Measurements from ENCODE around the gene STK32C.

Gene STK32C

DNA sequence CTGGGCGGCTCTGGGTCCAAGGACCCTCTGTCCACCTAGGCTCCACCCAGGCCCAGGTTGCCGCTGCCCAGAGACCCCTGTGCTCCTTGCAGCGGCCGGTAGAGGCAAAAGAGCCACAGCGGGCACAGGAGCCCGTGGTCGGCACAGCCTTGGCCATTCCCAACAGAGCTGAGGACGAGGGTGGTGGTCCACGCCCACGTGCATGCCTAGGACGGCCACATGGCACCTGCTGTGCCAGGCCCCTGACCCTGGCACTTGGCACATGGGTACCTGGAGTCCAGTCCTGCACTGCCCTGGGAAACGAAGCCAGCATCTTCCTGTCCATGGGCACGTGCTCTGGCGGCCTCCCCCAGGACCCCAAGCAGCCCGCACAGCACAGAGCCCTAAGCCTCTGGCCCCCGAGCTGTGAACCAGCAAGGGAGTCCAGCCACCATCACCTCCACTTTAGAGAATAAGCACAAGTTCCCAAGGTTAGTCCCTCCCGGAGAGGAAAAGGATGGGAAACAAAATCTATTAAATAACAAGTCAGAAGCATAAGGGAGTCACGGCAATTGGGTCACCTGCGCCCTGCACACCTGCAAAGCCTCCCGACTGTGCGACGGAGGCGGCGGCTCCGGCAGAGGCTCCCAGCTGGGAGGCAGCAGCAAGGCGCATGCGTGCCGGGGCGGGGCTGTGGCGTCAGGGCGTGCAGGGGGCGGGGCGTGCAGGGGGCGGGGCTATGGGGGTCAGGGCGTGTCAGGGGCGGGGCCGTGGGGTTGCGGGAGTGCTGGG, 59.1 kb downstream of the STK32C start:
- H3K4me3 ChIP-seq (ENCODE audit: low read length) = no peak overlapping the region
- no peak overlapping the region for H2AK5ac ChIP-seq (ENCODE audit: low read length)
- H3K18ac ChIP-seq (ENCODE audit: low read length) = no peak overlapping the region
- H2BK15ac ChIP-seq (replicated peaks; ENCODE audit: low read depth) = no peak overlapping the region
- H4K8ac ChIP-seq (ENCODE audit: low read depth, low read length) = no peak overlapping the region
- WGBS (ENCODE audit: extremely low coverage, insufficient coverage, low lambda C conversion rate) = no CpG with 5 or more reads among the region's 38 CpGs
- peak overlapping the region; percentile 42 for H3K56ac ChIP-seq (ENCODE audit: low read length)
- H3K4me1 ChIP-seq (ENCODE audit: control insufficient read depth, low read depth, low read length) = peaks cover 2% of the 10 kb centered on the region
- peak; percentile 45 for DNase-seq
- no peak overlapping the region for H2BK5ac ChIP-seq (ENCODE audit: low read length)
- no peak overlapping the region for H4K5ac ChIP-seq (ENCODE audit: low read length)
- no peak overlapping the region for H3K4ac ChIP-seq (ENCODE audit: low read depth, low read length)
- no peaks in the 10 kb centered on the region for H3K27me3 ChIP-seq (ENCODE audit: insufficient read depth, low read length, poor library complexity)
- H3K27ac ChIP-seq (ENCODE audit: low read depth, low read length) = no peak overlapping the region
- no peaks in the 10 kb centered on the region for H3K79me2 ChIP-seq (ENCODE audit: control insufficient read depth, insufficient read depth, low read length)
- H2BK120ac ChIP-seq (ENCODE audit: low read depth, low read length) = no peak overlapping the region
- H3K23ac ChIP-seq (ENCODE audit: low read length) = no peak overlapping the region
- H3K4me2 ChIP-seq (ENCODE audit: low read length) = peak overlapping the region; percentile 79
- peak overlapping the region; percentile 38 for H3K9ac ChIP-seq (ENCODE audit: low read length)
- no peaks in the 10 kb centered on the region for H3K36me3 ChIP-seq (ENCODE audit: control insufficient read depth, insufficient read depth, low read length)
- no peaks in the 10 kb centered on the region for H3K79me1 ChIP-seq (ENCODE audit: low read length)

DNA sequence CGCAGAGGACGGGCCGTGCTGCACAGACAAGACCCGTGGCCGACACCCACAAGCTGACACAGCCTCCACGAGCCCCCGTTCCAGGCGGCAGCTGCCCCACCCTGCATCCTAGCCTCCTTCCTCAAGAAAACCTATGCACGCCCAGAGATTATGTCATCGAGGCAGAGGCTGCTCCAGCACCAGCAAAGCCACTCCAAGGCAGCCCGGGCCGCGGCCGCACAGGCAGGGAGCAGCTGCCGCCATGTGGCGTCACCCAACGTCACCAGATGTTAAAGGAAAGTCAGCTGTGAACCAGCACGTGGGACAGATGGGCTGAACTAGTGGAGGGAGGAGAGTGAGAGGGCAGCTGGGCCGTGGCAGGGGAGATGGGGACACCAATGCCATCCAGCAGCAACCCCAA, 59.8 kb downstream of the STK32C start:
- Histone ChIP-seq H2BK120ac (ENCODE audit: low read depth, low read length) (no peak overlapping the region), H3K9ac (ENCODE audit: low read length) (no peak overlapping the region), H3K56ac (ENCODE audit: low read length) (no peak overlapping the region), H4K8ac (ENCODE audit: low read depth, low read length) (no peak overlapping the region), H3K4ac (ENCODE audit: low read depth, low read length) (no peak overlapping the region), H3K27me3 (ENCODE audit: insufficient read depth, low read length, poor library complexity) (no peaks in the 10 kb centered on the region), H3K4me3 (ENCODE audit: low read length) (no peak overlapping the region), H3K18ac (ENCODE audit: low read length) (no peak overlapping the region), H2BK5ac (ENCODE audit: low read length) (no peak overlapping the region), H3K23ac (ENCODE audit: low read length) (no peak overlapping the region), H3K4me1 (ENCODE audit: control insufficient read depth, low read depth, low read length) (peaks cover 2% of the 10 kb centered on the region), H3K27ac (ENCODE audit: low read depth, low read length) (no peak overlapping the region), H4K5ac (ENCODE audit: low read length) (no peak overlapping the region), H3K4me2 (ENCODE audit: low read length) (no peak overlapping the region), H3K79me1 (ENCODE audit: low read length) (no peaks in the 10 kb centered on the region), H2BK15ac (replicated peaks; ENCODE audit: low read depth) (no peak overlapping the region), H2AK5ac (ENCODE audit: low read length) (no peak overlapping the region), H3K36me3 (ENCODE audit: control insufficient read depth, insufficient read depth, low read length) (no peaks in the 10 kb centered on the region), H3K79me2 (ENCODE audit: control insufficient read depth, insufficient read depth, low read length) (no peaks in the 10 kb centered on the region)
- no CpG with 5 or more reads among the region's 19 CpGs for WGBS (ENCODE audit: extremely low coverage, insufficient coverage, low lambda C conversion rate)
- no peak for DNase-seq

DNA sequence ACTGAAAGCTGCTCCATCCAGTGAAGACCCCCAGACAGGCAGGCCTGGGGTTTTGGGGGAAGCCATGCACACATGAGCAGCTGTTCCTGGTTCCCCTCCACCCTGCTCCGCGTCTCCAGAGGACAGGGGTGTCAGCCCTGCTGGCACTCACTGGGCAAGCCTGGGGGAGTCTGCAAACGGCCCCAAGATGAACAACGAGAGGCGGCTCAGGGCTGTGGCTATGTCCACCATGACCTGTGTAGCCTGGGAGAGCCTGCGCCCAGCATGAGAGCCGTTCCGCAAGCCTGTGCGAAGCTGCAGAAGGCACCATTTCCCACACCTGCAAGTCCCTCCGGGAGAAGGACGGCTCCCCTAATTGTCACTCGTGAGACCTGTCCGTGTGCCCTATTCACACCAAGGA, 61.5 kb downstream of the STK32C start:
- H3K36me3 ChIP-seq (ENCODE audit: control insufficient read depth, insufficient read depth, low read length) = no peaks in the 10 kb centered on the region
- no peak for DNase-seq
- no peak overlapping the region for H2BK15ac ChIP-seq (replicated peaks; ENCODE audit: low read depth)
- no peaks in the 10 kb centered on the region for H3K79me2 ChIP-seq (ENCODE audit: control insufficient read depth, insufficient read depth, low read length)
- H4K8ac ChIP-seq (ENCODE audit: low read depth, low read length) = no peak overlapping the region
- H2BK120ac ChIP-seq (ENCODE audit: low read depth, low read length) = no peak overlapping the region
- no peak overlapping the region for H3K56ac ChIP-seq (ENCODE audit: low read length)
- H3K4me3 ChIP-seq (ENCODE audit: low read length) = no peak overlapping the region
- H3K4me2 ChIP-seq (ENCODE audit: low read length) = no peak overlapping the region
- H3K27me3 ChIP-seq (ENCODE audit: insufficient read depth, low read length, poor library complexity) = no peaks in the 10 kb centered on the region
- no peak overlapping the region for H3K27ac ChIP-seq (ENCODE audit: low read depth, low read length)
- no peak overlapping the region for H2BK5ac ChIP-seq (ENCODE audit: low read length)
- no peak overlapping the region for H4K5ac ChIP-seq (ENCODE audit: low read length)
- no peak overlapping the region for H3K18ac ChIP-seq (ENCODE audit: low read length)
- no CpG with 5 or more reads among the region's 13 CpGs for WGBS (ENCODE audit: extremely low coverage, insufficient coverage, low lambda C conversion rate)
- no peak overlapping the region for H3K9ac ChIP-seq (ENCODE audit: low read length)
- H3K4ac ChIP-seq (ENCODE audit: low read depth, low read length) = no peak overlapping the region
- no peaks in the 10 kb centered on the region for H3K79me1 ChIP-seq (ENCODE audit: low read length)
- no peak overlapping the region for H2AK5ac ChIP-seq (ENCODE audit: low read length)
- H3K4me1 ChIP-seq (ENCODE audit: control insufficient read depth, low read depth, low read length) = peaks cover 2% of the 10 kb centered on the region
- H3K23ac ChIP-seq (ENCODE audit: low read length) = no peak overlapping the region

DNA sequence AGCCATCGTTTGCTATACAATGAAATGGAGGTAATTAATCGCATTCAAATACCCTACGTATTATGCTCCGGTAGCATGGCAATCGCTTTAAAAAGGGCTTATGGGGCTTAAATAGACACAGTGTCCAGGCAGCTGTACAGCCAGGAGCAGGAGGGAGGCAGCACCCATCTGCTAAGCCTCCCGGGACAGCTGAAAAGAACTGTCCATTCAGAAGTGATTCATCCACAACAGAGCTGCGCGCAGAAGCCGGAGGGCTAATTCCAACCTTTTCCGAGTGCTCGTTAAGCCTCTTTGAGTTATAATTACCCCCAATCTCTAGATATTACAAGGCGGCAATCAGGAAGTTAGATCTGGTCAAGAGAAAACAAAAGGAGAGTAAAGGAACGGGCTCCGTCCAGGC, 62.7 kb downstream of the STK32C start:
- no peak overlapping the region for H2BK15ac ChIP-seq (replicated peaks; ENCODE audit: low read depth)
- H3K23ac ChIP-seq (ENCODE audit: low read length) = no peak overlapping the region
- H3K9ac ChIP-seq (ENCODE audit: low read length) = no peak overlapping the region
- no CpG with 5 or more reads among the region's 14 CpGs for WGBS (ENCODE audit: extremely low coverage, insufficient coverage, low lambda C conversion rate)
- no peak overlapping the region for H2BK5ac ChIP-seq (ENCODE audit: low read length)
- no peaks in the 10 kb centered on the region for H3K27me3 ChIP-seq (ENCODE audit: insufficient read depth, low read length, poor library complexity)
- no peak overlapping the region for H3K4me3 ChIP-seq (ENCODE audit: low read length)
- no peaks in the 10 kb centered on the region for H3K79me1 ChIP-seq (ENCODE audit: low read length)
- no peak overlapping the region for H2BK120ac ChIP-seq (ENCODE audit: low read depth, low read length)
- no peak overlapping the region for H4K8ac ChIP-seq (ENCODE audit: low read depth, low read length)
- H3K18ac ChIP-seq (ENCODE audit: low read length) = no peak overlapping the region
- no peaks in the 10 kb centered on the region for H3K36me3 ChIP-seq (ENCODE audit: control insufficient read depth, insufficient read depth, low read length)
- H3K4ac ChIP-seq (ENCODE audit: low read depth, low read length) = no peak overlapping the region
- H3K27ac ChIP-seq (ENCODE audit: low read depth, low read length) = peak overlapping the region; percentile 2
- no peak overlapping the region for H2AK5ac ChIP-seq (ENCODE audit: low read length)
- no peak overlapping the region for H3K4me2 ChIP-seq (ENCODE audit: low read length)
- no peak overlapping the region for H3K56ac ChIP-seq (ENCODE audit: low read length)
- DNase-seq = no peak
- H4K5ac ChIP-seq (ENCODE audit: low read length) = no peak overlapping the region
- H3K79me2 ChIP-seq (ENCODE audit: control insufficient read depth, insufficient read depth, low read length) = no peaks in the 10 kb centered on the region
- H3K4me1 ChIP-seq (ENCODE audit: control insufficient read depth, low read depth, low read length) = peaks cover 2% of the 10 kb centered on the region

GRCh38 chr10:132243626-132244025, 64.1 kb downstream of the STK32C start:
- DNase-seq = no peak

DNA sequence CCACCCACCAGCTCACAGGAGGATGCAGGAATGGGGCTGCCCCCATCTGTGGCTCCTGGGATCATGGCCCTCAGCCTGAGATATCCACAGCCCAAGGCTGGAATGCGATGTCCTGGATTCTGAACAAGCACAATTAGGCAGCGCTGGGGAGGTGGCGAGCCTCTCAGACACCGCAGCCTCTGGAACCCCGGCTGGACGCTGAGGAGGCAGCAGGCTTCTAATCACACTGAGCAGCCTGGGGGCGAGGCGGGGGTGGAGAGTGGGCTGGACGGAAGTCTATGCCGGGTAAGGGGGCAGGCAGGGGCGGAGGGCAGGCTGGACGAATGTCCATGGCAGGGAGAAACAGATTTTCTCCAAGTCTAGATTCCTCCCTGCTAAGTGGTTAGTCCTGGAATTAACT, 64.6 kb downstream of the STK32C start:
- no peaks in the 10 kb centered on the region for H3K27me3 ChIP-seq (ENCODE audit: insufficient read depth, low read length, poor library complexity)
- no peaks in the 10 kb centered on the region for H3K79me1 ChIP-seq (ENCODE audit: low read length)
- no peak overlapping the region for H2BK120ac ChIP-seq (ENCODE audit: low read depth, low read length)
- H3K36me3 ChIP-seq (ENCODE audit: control insufficient read depth, insufficient read depth, low read length) = no peaks in the 10 kb centered on the region
- no peak overlapping the region for H3K18ac ChIP-seq (ENCODE audit: low read length)
- no CpG with 5 or more reads among the region's 12 CpGs for WGBS (ENCODE audit: extremely low coverage, insufficient coverage, low lambda C conversion rate)
- no peak overlapping the region for H2BK15ac ChIP-seq (replicated peaks; ENCODE audit: low read depth)
- H2BK5ac ChIP-seq (ENCODE audit: low read length) = no peak overlapping the region
- H2AK5ac ChIP-seq (ENCODE audit: low read length) = no peak overlapping the region
- no peak overlapping the region for H3K23ac ChIP-seq (ENCODE audit: low read length)
- H3K27ac ChIP-seq (ENCODE audit: low read depth, low read length) = no peak overlapping the region
- H3K4ac ChIP-seq (ENCODE audit: low read depth, low read length) = no peak overlapping the region
- H4K8ac ChIP-seq (ENCODE audit: low read depth, low read length) = no peak overlapping the region
- no peaks in the 10 kb centered on the region for H3K79me2 ChIP-seq (ENCODE audit: control insufficient read depth, insufficient read depth, low read length)
- no peak for DNase-seq
- no peak overlapping the region for H3K4me2 ChIP-seq (ENCODE audit: low read length)
- no peak overlapping the region for H3K56ac ChIP-seq (ENCODE audit: low read length)
- no peak overlapping the region for H4K5ac ChIP-seq (ENCODE audit: low read length)
- H3K9ac ChIP-seq (ENCODE audit: low read length) = no peak overlapping the region
- H3K4me3 ChIP-seq (ENCODE audit: low read length) = no peak overlapping the region
- H3K4me1 ChIP-seq (ENCODE audit: control insufficient read depth, low read depth, low read length) = no peaks in the 10 kb centered on the region

More at GRCh38 chr10:132243626-132244025, 64.1 kb downstream of the STK32C start:
- H3K79me1 ChIP-seq (ENCODE audit: low read length) = no peaks in the 10 kb centered on the region
- no peak overlapping the region for H3K23ac ChIP-seq (ENCODE audit: low read length)
- peaks cover 1% of the 10 kb centered on the region for H3K4me1 ChIP-seq (ENCODE audit: control insufficient read depth, low read depth, low read length)
- H3K27me3 ChIP-seq (ENCODE audit: insufficient read depth, low read length, poor library complexity) = no peaks in the 10 kb centered on the region
- H3K36me3 ChIP-seq (ENCODE audit: control insufficient read depth, insufficient read depth, low read length) = no peaks in the 10 kb centered on the region
- no peak overlapping the region for H4K8ac ChIP-seq (ENCODE audit: low read depth, low read length)
- no peak overlapping the region for H4K5ac ChIP-seq (ENCODE audit: low read length)
- no peak overlapping the region for H2BK5ac ChIP-seq (ENCODE audit: low read length)
- no peak overlapping the region for H3K4ac ChIP-seq (ENCODE audit: low read depth, low read length)
- H2AK5ac ChIP-seq (ENCODE audit: low read length) = no peak overlapping the region
- no peak overlapping the region for H3K9ac ChIP-seq (ENCODE audit: low read length)
- H3K27ac ChIP-seq (ENCODE audit: low read depth, low read length) = no peak overlapping the region
- no peak overlapping the region for H2BK15ac ChIP-seq (replicated peaks; ENCODE audit: low read depth)
- no peak overlapping the region for H3K56ac ChIP-seq (ENCODE audit: low read length)
- no CpG with 5 or more reads among the region's 11 CpGs for WGBS (ENCODE audit: extremely low coverage, insufficient coverage, low lambda C conversion rate)
- no peaks in the 10 kb centered on the region for H3K79me2 ChIP-seq (ENCODE audit: control insufficient read depth, insufficient read depth, low read length)
- H3K4me2 ChIP-seq (ENCODE audit: low read length) = no peak overlapping the region
- H3K18ac ChIP-seq (ENCODE audit: low read length) = no peak overlapping the region
- no peak overlapping the region for H3K4me3 ChIP-seq (ENCODE audit: low read length)
- no peak overlapping the region for H2BK120ac ChIP-seq (ENCODE audit: low read depth, low read length)
